HepG2 (cell line): ENCODE measurements around the gene SSU72. TPM values are rescaled to one million over a fixed set of nuclear protein-coding genes. Genes with fewer than 3 reads are reported as not detected.
A peak's percentile ranks its signal among the peaks of the same experiment; 100 is the strongest.

Experiments used
- HMG20A ChIP-seq: IDR thresholded peaks from 2 replicates; pipeline ENCODE4 v1.6.1; 2016; ENCODE audit warnings: borderline replicate concordance
- HMGA1 ChIP-seq: sonication (generic); formaldehyde crosslinking; conservative IDR thresholded peaks from 2 replicates; pipeline ENCODE4 v1.4.0; 2020; ENCODE audit warnings: missing genetic modification reagents
- HNRNPK ChIP-seq: fragments of 200-400 bp; formaldehyde crosslinking; IDR thresholded peaks from 2 replicates; pipeline ENCODE4 v1.6.1; 2018; ENCODE audit warnings: low read length, low read depth, moderate library complexity, mild to moderate bottlenecking; ENCODE audit not compliant: poor library complexity, severe bottlenecking
- KAT7 ChIP-seq: IDR thresholded peaks from 2 replicates; pipeline ENCODE4 v1.6.1; 2018; ENCODE audit warnings: borderline replicate concordance, missing compliant biosample characterization
- KAT8 ChIP-seq: IDR thresholded peaks from 2 replicates; pipeline ENCODE4 v1.6.1; 2016; ENCODE audit warnings: missing genetic modification reagents, missing compliant biosample characterization
- KDM5A ChIP-seq: fragments of 200-600 bp; sonication (generic); IDR thresholded peaks from 2 replicates; pipeline ENCODE4 v1.7.0; 2018; ENCODE audit warnings: antibody characterized with exemption, mild to moderate bottlenecking, low read length, borderline replicate concordance
- MTF1 ChIP-seq: sonication (generic); formaldehyde crosslinking; IDR thresholded peaks from 2 replicates; pipeline ENCODE4 v1.5.0; 2020; ENCODE audit warnings: missing genetic modification reagents
- ZNF530 ChIP-seq: sonication (generic); formaldehyde crosslinking; IDR thresholded peaks from 2 replicates; pipeline ENCODE4 v1.5.0; 2020; ENCODE audit warnings: low read depth, mild to moderate bottlenecking, missing genetic modification reagents
- ZSCAN21 ChIP-seq: sonication (generic); formaldehyde crosslinking; IDR thresholded peaks from 2 replicates; pipeline ENCODE4 v1.8.0; 2022; ENCODE audit warnings: mild to moderate bottlenecking, missing genetic modification reagents, moderate library complexity, borderline replicate concordance
- polyA plus RNA-seq, 8 experiments: library from polyadenylated mRNA; depleted of rRNA in 3 of 8; stranded (reverse) in 7 of 8; unstranded in 1 of 8; fragments of >200 nt; fragmentation: Illumina TruSeq in 4 of 8; extraction: Trizol in 4 of 8; gene quantifications; 2 replicates each; pipeline versions ENCODE4 v1.2.1 to v1.2.3, GENCODE V29; 2011 to 2016; ENCODE audit warnings: low read depth in 4 of 8, missing spikeins in 1 of 8, mixed read lengths in 1 of 8; ENCODE audit not compliant: insufficient read depth in 1 of 8
- total RNA-seq, 5 experiments: library from RNA; depleted of rRNA; stranded (reverse); fragments of >200 nt; fragmentation: Illumina TruSeq; extraction: Trizol; gene quantifications; 2 replicates each; pipeline ENCODE4 v1.2.3, GENCODE V29; 2016; ENCODE audit warnings: low read depth in 1 of 5
- TF ChIP-seq, protein P1 (sequence below): IDR thresholded peaks from 2 replicates; pipeline ENCODE4 v1.6.1; 2018; ENCODE audit warnings: missing genetic modification reagents
- TF ChIP-seq, protein P2 (sequence below): sonication (generic); formaldehyde crosslinking; IDR thresholded peaks from 2 replicates; pipeline ENCODE4 v1.4.0; 2020; ENCODE audit warnings: missing genetic modification reagents
- TF ChIP-seq, protein P3 (sequence below): sonication (generic); formaldehyde crosslinking; IDR thresholded peaks from 2 replicates; pipeline ENCODE4 v1.9.0; 2021; ENCODE audit warnings: mild to moderate bottlenecking, missing genetic modification reagents
- TF ChIP-seq, protein P4 (sequence below): IDR thresholded peaks from 2 replicates; pipeline ENCODE4 v1.6.1; 2016; ENCODE audit warnings: control low read depth

SSU72 gene
- total and polyA plus RNA-seq, 2 of the 13 experiments (the other 11 are each of a cell fraction or from before 2014, with no cell fraction given), result 42.8 to 67.1 TPM

DNA sequence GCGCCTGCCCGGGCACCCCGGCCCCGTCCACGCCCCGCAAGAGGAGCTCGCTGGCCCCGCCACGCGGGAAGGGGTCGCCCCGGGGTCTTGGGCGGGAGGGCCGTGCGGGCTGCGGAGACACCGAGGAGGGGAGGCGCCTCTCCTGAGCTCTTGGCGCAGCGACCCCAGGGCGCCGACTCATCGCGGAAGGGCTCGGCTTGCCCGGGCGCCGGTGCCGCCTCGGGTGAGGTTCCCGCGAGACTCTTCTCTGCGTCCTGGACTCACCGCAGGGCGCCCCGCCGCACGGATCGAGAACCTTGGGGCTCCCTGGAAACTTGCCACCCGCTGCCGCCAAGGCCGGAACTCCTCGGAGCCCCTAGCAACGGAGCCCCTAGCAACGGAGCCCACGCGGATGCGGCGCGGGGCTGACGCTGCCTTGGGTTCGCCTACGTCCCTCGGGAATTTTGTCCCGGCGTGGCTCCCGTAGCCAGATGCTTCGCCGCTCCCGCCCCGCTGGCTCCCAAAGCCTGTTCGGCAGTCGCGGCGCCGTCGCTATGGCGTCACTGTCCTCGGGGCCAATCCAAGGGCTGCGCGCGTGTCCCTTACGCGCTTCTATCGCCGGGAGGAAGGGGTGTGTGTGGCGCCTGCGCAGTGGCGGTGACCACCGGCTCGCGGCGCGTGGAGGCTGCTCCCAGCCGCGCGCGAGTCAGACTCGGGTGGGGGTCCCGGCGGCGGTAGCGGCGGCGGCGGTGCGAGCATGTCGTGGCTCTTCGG lies 63.0 kb downstream of the SSU72 start, which contains the start of gene ATAD3A (continued):
- TF ChIP-seq ZSCAN21 (CRISPR knock-in tag) (no peak), HNRNPK (no peak), KAT7 (CRISPR knock-in tag) (no peak), HMG20A (no peak), ZNF530 (CRISPR knock-in tag) (no peak), KAT8 (CRISPR knock-in tag) (peak; percentile 96), HMGA1 (CRISPR knock-in tag) (no peak), KDM5A (peak; percentile 75; the same call in 1 of the 2 replicates), MTF1 (CRISPR knock-in tag) (no peak)
- TF ChIP-seq, protein P1, sequence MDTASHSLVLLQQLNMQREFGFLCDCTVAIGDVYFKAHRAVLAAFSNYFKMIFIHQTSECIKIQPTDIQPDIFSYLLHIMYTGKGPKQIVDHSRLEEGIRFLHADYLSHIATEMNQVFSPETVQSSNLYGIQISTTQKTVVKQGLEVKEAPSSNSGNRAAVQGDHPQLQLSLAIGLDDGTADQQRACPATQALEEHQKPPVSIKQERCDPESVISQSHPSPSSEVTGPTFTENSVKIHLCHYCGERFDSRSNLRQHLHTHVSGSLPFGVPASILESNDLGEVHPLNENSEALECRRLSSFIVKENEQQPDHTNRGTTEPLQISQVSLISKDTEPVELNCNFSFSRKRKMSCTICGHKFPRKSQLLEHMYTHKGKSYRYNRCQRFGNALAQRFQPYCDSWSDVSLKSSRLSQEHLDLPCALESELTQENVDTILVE (CRISPR knock-in tag), result peak; percentile 98
- TF ChIP-seq, protein P2, sequence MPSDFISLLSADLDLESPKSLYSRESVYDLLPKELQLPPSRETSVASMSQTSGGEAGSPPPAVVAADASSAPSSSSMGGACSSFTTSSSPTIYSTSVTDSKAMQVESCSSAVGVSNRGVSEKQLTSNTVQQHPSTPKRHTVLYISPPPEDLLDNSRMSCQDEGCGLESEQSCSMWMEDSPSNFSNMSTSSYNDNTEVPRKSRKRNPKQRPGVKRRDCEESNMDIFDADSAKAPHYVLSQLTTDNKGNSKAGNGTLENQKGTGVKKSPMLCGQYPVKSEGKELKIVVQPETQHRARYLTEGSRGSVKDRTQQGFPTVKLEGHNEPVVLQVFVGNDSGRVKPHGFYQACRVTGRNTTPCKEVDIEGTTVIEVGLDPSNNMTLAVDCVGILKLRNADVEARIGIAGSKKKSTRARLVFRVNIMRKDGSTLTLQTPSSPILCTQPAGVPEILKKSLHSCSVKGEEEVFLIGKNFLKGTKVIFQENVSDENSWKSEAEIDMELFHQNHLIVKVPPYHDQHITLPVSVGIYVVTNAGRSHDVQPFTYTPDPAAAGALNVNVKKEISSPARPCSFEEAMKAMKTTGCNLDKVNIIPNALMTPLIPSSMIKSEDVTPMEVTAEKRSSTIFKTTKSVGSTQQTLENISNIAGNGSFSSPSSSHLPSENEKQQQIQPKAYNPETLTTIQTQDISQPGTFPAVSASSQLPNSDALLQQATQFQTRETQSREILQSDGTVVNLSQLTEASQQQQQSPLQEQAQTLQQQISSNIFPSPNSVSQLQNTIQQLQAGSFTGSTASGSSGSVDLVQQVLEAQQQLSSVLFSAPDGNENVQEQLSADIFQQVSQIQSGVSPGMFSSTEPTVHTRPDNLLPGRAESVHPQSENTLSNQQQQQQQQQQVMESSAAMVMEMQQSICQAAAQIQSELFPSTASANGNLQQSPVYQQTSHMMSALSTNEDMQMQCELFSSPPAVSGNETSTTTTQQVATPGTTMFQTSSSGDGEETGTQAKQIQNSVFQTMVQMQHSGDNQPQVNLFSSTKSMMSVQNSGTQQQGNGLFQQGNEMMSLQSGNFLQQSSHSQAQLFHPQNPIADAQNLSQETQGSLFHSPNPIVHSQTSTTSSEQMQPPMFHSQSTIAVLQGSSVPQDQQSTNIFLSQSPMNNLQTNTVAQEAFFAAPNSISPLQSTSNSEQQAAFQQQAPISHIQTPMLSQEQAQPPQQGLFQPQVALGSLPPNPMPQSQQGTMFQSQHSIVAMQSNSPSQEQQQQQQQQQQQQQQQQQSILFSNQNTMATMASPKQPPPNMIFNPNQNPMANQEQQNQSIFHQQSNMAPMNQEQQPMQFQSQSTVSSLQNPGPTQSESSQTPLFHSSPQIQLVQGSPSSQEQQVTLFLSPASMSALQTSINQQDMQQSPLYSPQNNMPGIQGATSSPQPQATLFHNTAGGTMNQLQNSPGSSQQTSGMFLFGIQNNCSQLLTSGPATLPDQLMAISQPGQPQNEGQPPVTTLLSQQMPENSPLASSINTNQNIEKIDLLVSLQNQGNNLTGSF (CRISPR knock-in tag), result no peak
- TF ChIP-seq, protein P3, sequence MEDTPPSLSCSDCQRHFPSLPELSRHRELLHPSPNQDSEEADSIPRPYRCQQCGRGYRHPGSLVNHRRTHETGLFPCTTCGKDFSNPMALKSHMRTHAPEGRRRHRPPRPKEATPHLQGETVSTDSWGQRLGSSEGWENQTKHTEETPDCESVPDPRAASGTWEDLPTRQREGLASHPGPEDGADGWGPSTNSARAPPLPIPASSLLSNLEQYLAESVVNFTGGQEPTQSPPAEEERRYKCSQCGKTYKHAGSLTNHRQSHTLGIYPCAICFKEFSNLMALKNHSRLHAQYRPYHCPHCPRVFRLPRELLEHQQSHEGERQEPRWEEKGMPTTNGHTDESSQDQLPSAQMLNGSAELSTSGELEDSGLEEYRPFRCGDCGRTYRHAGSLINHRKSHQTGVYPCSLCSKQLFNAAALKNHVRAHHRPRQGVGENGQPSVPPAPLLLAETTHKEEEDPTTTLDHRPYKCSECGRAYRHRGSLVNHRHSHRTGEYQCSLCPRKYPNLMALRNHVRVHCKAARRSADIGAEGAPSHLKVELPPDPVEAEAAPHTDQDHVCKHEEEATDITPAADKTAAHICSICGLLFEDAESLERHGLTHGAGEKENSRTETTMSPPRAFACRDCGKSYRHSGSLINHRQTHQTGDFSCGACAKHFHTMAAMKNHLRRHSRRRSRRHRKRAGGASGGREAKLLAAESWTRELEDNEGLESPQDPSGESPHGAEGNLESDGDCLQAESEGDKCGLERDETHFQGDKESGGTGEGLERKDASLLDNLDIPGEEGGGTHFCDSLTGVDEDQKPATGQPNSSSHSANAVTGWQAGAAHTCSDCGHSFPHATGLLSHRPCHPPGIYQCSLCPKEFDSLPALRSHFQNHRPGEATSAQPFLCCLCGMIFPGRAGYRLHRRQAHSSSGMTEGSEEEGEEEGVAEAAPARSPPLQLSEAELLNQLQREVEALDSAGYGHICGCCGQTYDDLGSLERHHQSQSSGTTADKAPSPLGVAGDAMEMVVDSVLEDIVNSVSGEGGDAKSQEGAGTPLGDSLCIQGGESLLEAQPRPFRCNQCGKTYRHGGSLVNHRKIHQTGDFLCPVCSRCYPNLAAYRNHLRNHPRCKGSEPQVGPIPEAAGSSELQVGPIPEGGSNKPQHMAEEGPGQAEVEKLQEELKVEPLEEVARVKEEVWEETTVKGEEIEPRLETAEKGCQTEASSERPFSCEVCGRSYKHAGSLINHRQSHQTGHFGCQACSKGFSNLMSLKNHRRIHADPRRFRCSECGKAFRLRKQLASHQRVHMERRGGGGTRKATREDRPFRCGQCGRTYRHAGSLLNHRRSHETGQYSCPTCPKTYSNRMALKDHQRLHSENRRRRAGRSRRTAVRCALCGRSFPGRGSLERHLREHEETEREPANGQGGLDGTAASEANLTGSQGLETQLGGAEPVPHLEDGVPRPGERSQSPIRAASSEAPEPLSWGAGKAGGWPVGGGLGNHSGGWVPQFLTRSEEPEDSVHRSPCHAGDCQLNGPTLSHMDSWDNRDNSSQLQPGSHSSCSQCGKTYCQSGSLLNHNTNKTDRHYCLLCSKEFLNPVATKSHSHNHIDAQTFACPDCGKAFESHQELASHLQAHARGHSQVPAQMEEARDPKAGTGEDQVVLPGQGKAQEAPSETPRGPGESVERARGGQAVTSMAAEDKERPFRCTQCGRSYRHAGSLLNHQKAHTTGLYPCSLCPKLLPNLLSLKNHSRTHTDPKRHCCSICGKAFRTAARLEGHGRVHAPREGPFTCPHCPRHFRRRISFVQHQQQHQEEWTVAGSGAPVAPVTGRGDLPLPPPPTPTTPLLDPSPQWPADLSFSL, result no peak
- TF ChIP-seq, protein P4, sequence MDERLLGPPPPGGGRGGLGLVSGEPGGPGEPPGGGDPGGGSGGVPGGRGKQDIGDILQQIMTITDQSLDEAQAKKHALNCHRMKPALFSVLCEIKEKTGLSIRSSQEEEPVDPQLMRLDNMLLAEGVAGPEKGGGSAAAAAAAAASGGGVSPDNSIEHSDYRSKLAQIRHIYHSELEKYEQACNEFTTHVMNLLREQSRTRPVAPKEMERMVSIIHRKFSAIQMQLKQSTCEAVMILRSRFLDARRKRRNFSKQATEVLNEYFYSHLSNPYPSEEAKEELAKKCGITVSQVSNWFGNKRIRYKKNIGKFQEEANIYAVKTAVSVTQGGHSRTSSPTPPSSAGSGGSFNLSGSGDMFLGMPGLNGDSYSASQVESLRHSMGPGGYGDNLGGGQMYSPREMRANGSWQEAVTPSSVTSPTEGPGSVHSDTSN (CRISPR knock-in tag), result no peak
